NCI-H2227 (cell line): ENCODE data around the gene TAS2R42.

Source experiments
- DNase-seq: peaks from one replicate; lab custom pipeline; 2025; ENCODE audit not compliant: unreplicated experiment; lab: John Stamatoyannopoulos, UW

Gene TAS2R42, protein sequence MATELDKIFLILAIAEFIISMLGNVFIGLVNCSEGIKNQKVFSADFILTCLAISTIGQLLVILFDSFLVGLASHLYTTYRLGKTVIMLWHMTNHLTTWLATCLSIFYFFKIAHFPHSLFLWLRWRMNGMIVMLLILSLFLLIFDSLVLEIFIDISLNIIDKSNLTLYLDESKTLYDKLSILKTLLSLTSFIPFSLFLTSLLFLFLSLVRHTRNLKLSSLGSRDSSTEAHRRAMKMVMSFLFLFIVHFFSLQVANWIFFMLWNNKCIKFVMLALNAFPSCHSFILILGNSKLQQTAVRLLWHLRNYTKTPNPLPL

DNA sequence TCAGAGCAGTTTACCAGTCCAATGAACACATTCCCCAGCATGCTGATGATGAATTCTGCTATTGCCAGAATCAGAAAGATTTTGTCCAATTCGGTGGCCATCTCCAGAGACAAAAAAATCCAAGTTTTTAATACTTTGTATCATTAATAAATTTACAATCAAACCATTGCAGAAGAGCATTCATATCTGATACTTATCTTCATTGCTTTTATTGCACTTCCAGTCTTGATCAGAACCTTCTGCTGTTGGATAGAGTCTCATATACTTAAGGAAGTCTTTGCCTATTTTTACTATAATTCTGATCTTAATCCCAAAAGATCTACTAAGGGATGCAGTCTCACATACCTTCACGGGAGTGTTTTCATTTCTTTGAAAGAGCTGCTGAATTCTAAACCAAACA is at the start of gene TAS2R42:
TSS of gene TAS2R42 (minus strand) at position 101 of the 400 bp plus-strand sequence. CDS start at position 101, 0 bp downstream.
- DNase-seq = no peak

DNA sequence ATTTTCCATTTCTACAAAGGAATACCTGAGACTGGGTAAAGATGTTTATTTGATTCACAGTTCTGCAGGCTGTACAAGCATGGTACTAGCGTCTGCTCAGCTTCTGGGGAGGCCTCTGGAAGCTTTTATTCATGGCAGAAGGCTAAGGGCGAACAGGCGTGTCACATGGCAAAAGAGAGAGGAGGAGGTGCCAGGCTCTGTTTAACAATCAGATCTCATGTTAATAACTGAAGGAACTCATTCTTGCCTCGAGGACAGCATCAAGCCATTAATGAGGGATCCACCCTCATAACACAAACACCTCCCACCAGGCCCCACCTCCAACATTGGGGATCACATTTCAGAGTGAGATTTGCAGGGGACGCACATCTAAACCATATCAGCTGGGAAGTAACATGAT is 46.8 kb upstream of the TAS2R42 start:
- DNase-seq = no peak

DNA sequence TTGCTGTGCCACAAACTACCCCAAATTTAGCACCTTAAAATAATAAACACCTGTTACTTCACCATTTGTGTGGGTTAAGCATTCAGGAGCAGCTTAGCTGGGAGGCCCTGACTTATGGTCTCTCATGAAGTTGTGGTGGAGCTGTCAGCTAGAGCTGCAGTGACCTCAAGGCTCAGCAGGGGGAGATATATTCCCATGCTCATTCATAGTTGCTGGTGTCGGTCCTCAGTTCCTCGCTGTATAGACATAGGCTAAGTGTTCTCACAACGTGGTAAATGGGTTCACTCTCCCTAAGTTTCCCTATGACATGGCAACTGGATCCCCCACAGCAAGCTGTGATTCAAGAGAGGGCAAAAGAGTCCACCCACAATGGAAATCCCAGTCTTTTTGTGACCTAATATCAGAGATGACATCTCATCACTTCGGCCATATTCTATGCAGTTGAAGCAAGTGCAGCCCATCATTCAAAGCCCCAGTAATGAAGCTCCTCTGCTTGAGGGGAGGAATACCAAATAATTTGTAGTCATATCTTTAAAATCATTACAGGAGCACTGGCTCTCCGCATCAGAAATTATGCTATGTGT is 41.7 kb upstream of the TAS2R42 start:
- no peak for DNase-seq

DNA sequence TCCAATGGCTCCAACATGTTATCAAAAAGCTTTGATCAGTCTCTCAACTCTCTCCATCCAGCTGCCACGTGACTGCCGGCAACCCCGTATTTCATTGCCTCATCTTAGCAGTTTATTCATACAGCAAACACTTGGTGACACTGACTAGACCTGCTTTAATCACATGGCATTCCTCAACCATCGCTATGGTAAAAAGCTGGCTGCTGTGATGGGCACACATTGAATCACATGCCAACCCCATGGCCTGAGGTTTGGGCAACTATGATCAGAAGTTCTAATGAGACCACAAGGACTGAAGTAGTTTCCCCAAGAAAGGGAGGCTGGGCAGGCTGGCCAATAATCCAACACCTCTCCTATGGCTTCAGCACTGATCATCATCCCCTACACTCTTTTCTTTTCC is 40.6 kb upstream of the TAS2R42 start:
- DNase-seq = no peak

DNA sequence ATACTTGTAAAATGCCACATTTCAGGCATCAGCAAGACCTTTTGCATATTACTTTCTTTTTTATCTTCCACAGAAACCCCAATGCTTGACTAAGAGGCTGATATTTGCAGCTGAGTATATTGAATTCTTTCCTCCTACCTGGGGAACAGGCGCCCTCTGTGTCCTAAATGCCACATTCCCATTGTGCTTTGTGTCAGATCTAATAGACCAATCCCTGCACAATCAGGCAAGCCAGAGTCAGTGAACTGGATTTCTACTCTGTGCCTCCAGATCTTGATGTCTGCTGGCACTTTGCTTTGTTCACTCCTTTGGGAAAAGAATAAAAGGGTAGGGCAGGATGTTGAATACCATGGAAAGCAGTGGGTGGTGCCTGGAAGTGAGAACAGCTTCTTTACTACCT is 22.4 kb upstream of the TAS2R42 start:
- no peak for DNase-seq

DNA sequence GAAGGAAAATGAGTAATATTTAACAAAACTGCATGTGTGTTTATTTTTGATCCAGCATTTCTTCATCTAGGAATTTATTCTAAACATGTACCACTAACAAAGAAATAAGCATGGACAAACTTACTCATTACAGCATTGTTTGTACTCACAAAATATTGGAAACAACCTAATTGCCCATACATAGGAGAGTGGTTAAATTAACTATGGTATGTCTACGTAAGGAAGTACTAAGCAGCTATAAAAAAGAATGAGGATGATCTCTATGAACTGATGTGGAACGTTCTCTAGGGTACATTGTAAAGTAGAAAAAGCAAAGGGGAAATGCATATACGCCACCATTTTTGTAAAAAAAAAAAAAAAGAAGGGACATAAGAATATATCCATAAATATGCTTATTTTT is 17.4 kb upstream of the TAS2R42 start:
- no peak for DNase-seq

DNA sequence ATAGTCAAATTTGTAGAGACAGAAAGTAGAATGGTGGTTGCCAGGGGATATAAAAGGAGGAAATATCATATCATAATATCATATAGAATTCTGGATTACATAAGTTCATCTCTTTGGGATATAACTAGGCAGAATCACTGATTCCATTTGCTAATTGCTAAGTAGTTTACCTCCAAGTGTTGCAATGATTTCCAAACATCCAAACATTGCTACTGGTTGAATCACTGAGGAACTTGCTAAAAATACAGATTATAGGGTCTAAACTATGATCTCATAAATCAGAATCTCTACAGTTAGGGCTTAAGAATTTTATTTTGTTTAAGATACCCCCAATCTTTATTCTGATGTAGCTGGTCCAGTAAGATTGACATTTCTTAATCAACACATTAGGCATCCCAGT is 16.1 kb upstream of the TAS2R42 start:
- DNase-seq = no peak

DNA sequence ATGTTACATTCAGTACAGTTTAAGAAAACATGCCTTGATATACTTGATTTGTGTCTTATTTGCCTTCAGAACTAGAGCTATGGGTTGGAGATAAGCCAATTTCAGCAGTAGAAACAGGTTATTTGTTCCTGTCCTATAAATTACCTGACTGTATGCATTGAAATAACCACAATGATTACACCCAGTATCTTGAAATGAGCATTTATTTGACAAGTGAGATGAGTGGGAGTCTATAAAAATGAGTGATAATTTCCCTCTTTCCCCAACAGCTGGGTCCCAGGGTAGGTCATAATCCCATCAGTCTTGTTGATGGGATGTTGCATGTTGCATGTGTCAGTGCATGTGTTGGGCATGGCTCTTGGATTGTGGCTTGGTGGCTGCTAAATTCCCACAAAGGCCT is 3.7 kb downstream of the TAS2R42 start:
- no peak for DNase-seq

DNA sequence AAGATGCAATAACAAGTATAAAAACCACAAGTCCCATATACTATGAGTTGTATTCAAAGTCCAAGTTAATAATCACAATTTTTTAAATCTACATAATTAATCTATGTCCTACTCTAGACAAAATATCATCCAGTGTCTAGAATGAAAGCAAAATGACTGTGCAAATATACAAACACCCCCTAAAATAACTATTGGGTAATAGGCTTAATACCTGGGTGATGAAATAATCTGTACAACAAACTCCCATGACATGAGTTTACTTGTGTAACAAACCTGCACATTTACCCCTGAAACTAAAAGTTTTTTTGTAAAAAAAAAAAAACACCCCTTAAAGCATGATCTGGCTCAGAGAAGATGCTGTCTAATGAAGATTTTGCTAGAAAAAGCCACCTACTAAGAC is 4.2 kb downstream of the TAS2R42 start:
- no peak for DNase-seq

DNA sequence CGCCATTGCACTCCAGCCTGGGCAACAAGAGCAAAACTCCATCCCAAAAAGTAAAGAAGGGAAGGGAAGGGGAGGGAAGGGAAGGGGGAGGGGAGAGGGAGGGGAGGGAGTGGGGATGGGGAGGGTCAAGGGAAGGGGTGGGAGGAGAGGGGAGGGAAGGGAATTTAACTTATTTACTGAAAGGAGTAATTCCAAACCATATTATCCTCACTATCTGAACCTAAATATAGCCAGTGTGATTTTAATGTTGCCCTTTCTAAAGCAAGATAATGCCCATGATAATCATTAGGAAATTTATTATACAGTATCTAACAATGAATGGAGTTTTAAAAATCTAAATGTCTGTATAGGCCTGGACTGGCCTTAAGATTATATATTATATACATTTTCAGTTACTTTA is 8.5 kb downstream of the TAS2R42 start:
- no peak for DNase-seq

DNA sequence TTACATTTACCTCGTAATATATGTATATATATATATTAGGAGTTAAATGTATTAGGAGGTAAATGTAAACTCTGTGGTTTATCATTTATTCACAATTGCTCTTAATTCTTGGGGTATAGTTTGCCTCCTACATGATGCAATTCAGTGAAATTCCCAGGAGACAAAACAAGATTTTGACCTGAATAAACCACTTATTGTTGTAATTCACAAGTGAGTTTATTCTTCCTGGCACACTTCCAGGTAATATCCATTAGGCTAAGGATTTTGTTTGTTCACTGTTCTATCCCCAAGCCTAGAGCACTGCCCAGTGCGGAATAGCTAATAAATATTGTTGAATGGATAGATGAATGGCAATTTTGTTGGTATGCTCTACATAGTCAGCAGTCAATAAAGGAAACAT is 12.7 kb downstream of the TAS2R42 start:
- no peak for DNase-seq

DNA sequence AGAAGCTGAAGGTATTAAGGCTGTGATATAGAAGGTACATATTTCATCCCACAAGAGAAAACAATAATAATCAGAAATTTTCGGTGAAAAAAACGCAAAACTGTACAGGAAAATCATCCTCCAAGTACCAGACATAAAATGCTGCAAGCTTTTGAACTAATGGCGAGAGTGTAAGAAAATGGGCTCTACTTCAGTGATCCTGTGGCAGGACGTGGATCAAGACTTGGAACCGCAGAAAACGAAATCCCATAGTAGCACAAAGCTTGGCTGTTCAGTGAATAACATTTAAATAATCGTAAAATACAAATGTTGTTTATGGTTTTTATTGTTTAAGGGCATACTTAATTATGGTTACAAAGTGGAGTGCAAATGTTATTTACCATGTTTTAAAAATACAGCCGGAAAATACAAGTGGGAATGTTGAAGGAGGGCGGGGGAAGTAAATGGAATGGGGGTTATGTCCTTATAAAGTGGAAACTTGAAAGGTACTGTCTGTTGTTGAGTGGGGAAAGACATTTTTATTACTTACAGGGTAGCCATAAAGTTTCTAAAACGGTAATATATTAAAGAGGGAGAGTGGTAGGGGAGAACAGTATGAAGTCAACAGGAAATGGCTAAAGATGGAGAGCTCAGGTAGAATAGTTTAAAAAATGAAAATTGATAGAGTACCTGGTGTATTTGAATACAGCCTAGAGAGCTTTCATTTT is 14.6 kb downstream of the TAS2R42 start:
- peak; percentile 8 for DNase-seq

DNA sequence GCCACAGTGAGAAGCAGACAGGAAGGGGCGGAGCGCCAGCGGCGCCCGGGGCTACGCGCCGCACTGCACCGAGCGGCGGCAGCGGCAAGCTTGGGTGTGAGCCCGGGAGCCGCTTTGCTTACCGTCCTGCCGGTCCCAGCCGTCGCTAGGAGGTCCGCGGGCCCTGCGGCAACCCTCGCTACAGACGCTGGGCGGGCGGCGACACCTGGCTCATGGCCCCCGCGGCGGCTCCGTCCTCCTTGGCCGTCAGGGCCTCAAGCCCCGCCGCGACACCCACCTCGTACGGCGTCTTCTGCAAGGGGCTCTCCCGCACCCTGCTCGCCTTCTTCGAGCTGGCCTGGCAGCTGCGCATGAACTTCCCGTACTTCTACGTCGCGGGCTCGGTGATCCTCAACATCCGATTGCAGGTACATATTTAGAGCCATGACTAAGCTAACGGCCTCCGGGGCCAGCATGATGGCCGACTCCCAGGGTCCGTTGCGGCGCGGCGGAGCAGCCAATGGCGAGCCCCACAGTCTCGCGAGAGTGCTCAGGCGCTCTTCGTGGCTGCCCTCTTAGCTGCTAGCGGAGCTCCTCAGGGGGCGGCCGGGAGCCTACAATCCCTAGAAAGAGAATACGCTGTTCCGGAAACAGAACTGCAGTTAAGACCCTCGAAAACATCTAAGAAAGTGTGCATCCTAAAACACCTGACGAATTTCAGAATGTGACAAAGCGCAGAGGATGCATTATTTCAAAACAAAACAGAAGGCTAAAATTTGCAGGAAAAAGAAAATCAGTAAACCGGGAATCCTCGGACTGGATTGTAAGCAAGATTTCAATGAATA is 15.4 kb downstream of the TAS2R42 start, which contains the start of gene SMIM10L1:
TSS of gene SMIM10L1 (plus strand) at position 50 of the 824 bp plus-strand sequence. CDS start at position 213, 163 bp downstream.
- DNase-seq = peak; percentile 94

DNA sequence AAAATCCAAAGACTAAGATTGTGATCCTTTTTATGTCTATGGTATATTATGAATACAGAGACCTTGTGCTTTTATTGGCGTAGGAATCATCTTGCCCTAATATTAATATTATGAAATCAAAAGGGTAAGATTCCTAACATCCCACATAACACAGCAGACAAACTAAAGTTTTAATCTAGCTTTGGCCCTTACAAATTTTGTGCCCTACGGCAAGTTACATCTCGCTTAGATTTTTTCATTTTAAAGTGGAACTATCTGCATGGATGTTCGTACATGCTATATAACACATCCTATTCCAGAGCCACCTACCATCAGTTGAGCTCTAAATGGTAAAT is 16.0 kb downstream of the TAS2R42 start:
- DNase-seq = no peak

DNA sequence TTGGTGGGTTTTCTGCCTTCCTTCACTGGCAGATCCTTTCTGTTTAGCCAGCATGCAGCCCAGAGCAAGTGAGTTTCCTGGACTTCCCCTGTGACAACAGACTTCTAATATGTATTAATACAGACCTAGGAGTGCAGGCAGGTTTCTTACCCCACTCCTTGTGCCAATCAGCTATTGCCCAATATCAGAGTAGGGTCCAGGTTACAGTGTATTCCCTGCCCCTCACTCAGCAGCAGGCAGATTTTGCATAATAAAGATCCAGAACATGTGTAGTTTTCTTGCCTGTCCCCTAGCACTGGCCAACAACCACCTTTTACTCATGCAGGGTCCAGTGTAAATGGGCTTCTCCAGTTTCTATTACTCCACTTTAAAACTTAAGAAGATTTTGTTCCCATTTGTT is 20.4 kb downstream of the TAS2R42 start:
- no peak for DNase-seq

DNA sequence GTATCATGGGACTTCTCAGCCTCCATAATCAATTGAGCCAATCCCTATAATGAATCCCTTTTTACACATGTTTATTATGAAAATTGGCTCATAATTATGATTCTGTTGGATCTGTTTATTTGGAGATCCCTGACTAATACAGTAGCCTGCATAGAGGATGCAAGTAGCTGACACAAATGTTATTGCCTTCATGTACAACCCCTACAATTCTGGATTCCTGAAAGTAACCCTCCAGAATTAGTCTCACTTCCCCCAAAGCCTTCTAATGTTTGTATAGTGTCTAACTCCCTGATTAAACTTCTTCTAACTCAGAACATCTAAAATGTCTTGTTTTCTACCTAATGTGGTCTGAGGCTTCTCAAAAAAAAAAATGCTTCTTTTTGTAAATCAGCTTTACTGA is 22.4 kb downstream of the TAS2R42 start:
- DNase-seq = no peak

DNA sequence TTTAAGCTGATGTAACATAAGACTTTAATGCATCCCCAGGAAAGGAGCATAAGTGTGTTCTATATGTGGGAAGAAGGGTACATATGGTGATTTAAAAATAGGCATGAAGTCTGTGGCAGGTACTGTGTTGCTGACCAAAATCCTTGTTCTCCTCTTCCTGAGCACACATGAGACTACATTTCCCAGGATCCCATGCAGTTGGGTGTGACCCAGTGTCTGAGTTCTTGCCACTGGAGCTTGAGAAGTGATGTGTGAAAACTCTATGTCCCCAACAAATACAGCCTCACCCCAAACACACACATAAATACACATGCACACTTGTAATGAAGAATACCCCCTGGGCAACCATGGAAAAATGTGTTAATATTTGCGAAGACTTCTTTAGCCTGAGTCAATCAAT is 24.2 kb downstream of the TAS2R42 start:
- DNase-seq = no peak

DNA sequence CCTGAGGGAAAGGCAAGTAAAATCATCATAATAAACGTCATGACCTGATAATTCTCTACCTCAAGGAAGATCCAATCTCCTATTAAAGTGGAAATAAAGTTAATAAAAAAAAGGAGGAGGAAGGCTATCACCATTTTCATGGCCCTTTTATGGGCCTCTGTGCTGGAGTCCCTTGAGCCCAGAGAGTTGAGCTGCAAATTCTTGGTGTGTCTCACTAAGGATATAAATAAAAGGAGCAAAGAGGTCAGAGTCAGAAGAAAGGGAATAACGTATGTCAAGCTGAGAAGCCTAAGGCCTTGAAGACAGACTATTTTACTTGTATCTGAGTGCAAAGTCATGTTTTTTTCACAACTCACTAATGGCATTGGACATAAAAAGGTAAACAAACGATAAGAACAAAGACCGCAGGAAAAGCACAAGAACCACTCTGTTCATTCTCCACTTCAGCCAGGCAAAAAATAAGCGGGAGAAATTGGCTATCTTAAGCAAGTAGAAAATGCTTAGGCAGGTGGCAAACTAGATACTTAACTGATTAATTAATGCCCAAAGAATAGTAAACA is 27.8 kb downstream of the TAS2R42 start:
- DNase-seq = no peak

DNA sequence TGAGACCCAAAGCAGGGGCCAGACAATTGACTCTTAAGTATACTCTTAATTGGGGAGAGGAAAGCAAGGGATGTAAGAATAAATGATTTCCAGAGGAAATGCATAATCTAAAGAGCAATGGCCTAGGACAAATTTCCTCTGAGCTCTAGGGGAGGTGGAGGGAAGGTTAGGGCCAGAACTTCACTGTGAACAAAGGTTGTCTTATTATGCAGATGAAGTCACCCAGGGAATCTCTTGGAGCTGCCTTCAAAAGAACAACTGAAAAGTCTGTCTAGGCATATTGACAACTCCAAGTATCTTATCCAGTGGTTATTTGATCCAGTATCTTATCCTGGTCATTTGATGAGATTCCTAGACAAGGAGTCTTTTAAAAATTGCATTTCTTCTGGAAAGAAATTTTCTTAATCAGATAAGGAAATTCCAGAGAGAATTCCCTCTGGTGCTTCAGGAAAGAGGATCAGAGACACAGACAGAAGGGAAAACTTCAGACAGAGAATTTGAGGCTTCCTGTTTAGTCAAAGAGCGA is 32.3 kb downstream of the TAS2R42 start:
- no peak for DNase-seq

DNA sequence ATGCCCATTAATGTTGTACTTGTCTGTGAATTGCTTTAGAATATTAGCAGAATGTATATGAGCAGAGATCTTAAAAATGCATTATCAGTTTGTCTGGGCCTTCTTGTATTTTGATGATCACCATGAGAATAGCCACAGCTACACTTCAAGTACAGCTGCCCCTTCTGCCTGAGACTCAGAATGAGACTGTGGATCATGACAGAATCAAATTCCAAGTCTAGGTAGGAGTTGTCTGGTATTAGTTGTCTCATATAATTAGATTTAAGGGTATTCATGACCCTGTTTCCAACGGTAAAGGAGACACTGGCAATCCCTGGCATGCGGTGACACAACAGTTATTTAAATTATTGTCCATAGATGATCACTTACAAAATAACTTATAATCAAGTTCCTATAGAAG is 34.0 kb downstream of the TAS2R42 start:
- DNase-seq = no peak

DNA sequence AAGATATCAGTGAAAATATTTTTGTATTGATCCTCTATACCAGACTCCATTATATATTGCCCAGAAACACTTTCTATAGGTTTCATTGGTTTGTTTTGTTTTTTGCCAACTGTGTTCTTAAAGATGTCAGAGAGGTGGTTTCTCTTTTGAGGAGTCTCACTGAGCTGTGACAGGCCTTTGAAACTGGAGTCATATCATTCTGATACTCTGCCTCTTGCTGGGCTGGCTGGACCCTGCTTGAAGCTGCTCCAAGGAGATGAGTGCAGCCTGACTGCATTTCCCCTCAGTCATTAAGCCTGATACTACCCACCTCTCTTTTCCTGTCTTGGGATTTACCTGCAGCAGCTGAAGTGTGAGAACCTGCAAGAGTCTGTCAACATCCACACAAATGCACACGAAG is 35.9 kb downstream of the TAS2R42 start:
- no peak for DNase-seq
